DMS 273 treated with DMSO at 0.1 percent for 48 hours (cell line): Measurements from ENCODE around the gene UBE3A.
A peak's percentile ranks its signal among the peaks of the same experiment; 100 is the strongest.
"Not testable (repeated sequence)": the region's sequence is repeated elsewhere in the genome, so short reads cannot be mapped to it uniquely, and the experiment has no call there.

Source experiments
- DNase-seq: peaks from one replicate; lab custom pipeline; 2025; lab: John Stamatoyannopoulos, UW

Gene UBE3A

GRCh38 chr15:25438601-25439368, at the start of gene UBE3A:
UBE3A (minus strand) TSS chr15:25439024; CDS start chr15:25409107, 29,917 bp downstream.
- peak; percentile 48 for DNase-seq

GRCh38 chr15:25487226-25487884, 48.5 kb upstream of the UBE3A start:
- DNase-seq: no peak

GRCh38 chr15:25486051-25486450, 47.2 kb upstream of the UBE3A start:
- DNase-seq: no peak

GRCh38 chr15:25481208-25481859, 42.5 kb upstream of the UBE3A start:
- no peak for DNase-seq

- no peak for DNase-seq
Measured at GRCh38 chr15:25478313-25478712, 39.5 kb upstream of the UBE3A start.

- DNase-seq: no peak
Measured at GRCh38 chr15:25477816-25478215, 39.0 kb upstream of the UBE3A start.

- DNase-seq: no peak
Measured at GRCh38 chr15:25474251-25474650, 35.4 kb upstream of the UBE3A start.

GRCh38 chr15:25470230-25470629, 31.4 kb upstream of the UBE3A start:
- no peak for DNase-seq

- DNase-seq: no peak
Measured at GRCh38 chr15:25469377-25469776, 30.6 kb upstream of the UBE3A start.

- no peak for DNase-seq
Measured at GRCh38 chr15:25468611-25469010, 29.8 kb upstream of the UBE3A start.

- no peak for DNase-seq
Measured at GRCh38 chr15:25465835-25466234, 27.0 kb upstream of the UBE3A start.

GRCh38 chr15:25464784-25465183, 26.0 kb upstream of the UBE3A start:
- DNase-seq: no peak

GRCh38 chr15:25464383-25464782, 25.6 kb upstream of the UBE3A start:
- no peak for DNase-seq

GRCh38 chr15:25456196-25456595, 17.4 kb upstream of the UBE3A start:
- no peak for DNase-seq

GRCh38 chr15:25455226-25455625, 16.4 kb upstream of the UBE3A start:
- no peak for DNase-seq

GRCh38 chr15:25454771-25455170, 15.9 kb upstream of the UBE3A start:
- DNase-seq: no peak

GRCh38 chr15:25453246-25453645, 14.4 kb upstream of the UBE3A start:
- not testable (repeated sequence) for DNase-seq

- DNase-seq: no peak
Measured at GRCh38 chr15:25451501-25451900, 12.7 kb upstream of the UBE3A start.

GRCh38 chr15:25450163-25450562, 11.3 kb upstream of the UBE3A start:
- no peak for DNase-seq

- DNase-seq: no peak
Measured at GRCh38 chr15:25446076-25446475, 7.3 kb upstream of the UBE3A start.

GRCh38 chr15:25445412-25445811, 6.6 kb upstream of the UBE3A start:
- no peak for DNase-seq

GRCh38 chr15:25441111-25441510, 2.3 kb upstream of the UBE3A start:
- no peak for DNase-seq

- no peak for DNase-seq
Measured at GRCh38 chr15:25439369-25439836, 579 bp upstream of the UBE3A start.
